ENCODE measurements around the gene COL5A1.
A peak's percentile ranks its signal among the peaks of the same experiment; 100 is the strongest.
"Not testable (repeated sequence)": the region's sequence is repeated elsewhere in the genome, so short reads cannot be mapped to it uniquely, and the experiment has no call there.

COL5A1 gene

DNA sequence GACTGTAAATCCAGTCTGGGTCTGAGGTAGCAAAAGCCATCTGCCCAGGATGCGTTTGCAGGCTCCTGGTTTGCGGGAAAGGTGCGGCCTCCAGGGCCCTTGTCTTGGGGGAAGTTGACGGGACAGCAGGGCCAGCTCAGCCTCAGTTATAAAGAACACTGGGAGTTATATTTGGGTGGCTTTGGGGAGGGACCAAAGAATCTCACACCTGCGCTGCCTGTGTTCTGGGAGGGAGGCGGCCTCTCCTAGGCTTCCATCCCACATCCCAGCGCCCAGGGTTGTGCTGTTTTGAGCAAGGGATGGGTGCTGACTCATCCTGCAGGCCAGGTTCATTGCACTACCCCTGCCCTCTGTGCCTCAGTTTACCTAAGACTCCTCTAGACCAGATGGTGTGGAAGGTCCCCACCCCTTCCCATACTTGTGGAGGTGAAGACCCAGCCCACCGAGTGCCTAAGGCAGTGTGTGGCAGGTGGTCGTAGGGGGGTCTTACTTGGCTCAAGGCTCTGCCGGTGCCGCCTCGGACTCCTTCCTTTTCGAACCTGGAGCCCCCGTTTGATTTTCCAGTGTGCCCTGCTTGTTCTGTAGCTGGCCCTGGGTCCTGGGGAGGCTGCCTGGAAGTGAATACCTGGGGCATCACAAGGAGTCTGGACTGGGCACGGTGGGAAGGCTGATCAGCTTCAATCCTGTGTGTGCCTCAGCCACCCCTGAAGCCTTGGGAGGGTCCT lies 199.7 kb downstream of the COL5A1 start:
- no peak for DNase-seq (ENCODE audit: insufficient read length, low spot score)
- no peak for FAIRE-seq

DNA sequence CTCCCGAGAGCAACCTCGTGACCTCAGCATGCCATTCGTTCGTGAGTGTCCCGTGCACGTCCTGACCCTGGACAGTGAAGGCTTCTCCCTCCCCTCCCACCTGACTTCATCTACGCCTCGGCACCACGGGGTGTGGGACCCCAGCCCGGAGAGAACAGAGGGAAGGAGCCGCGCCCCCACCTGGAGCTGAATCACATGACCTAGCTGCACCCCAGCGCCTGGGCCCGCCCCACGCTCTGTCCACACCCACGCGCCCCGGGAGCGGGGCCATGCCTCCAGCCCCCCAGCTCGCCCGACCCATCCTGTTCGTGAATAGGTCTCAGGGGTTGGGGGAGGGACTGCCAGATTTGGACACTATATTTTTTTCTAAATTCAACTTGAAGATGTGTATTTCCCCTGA lies 200.7 kb downstream of the COL5A1 start:
- no peak for FAIRE-seq

DNA sequence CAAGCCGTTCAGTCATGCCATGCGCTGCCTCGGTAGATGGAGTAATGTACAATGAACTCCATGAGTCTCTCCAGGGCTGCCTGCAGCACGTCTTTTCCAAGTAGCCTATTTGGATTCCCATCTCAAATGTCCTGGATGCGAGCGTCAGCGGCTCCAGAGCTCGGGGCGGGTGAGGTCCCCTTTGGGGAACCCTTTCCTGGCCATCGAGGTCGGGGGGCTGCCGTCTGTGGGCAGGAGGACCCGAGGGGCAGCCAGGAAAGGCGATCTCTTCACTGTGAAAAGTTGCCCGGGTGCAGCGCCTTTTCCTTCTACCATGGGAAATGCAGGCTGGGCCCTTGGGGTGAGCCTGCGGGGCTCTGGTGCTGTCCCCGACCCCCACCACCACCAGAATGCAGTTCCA lies 202.1 kb downstream of the COL5A1 start:
- no peak for FAIRE-seq

More for the DNA sequence above, 200.7 kb downstream of the COL5A1 start:
- no peak for DNase-seq (ENCODE audit: insufficient read length, low spot score)

DNA sequence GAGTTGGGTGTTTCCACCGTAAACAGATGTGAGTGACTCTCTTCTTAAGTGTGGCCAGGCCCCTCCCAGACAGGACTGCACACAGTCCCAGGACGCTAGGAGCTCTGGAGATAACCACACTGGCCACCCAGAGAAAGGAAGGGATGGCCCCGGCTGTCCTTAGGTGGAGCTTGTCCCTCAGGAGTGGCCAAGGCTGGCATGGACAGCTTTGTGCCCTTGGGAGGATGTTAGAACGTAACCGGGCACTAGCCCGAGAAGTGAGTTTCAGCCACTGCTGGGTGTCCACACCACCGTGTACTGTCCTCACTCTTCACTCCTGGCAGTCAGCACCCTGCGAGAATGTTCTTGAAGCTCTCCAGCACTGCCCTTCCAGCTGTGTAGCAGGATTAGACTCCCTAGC lies 203.2 kb downstream of the COL5A1 start:
- DNase-seq (ENCODE audit: insufficient read length, low spot score) (no peak), FAIRE-seq (no peak)

More for the DNA sequence above, 202.1 kb downstream of the COL5A1 start:
- DNase-seq (ENCODE audit: insufficient read length, low spot score), result no peak

DNA sequence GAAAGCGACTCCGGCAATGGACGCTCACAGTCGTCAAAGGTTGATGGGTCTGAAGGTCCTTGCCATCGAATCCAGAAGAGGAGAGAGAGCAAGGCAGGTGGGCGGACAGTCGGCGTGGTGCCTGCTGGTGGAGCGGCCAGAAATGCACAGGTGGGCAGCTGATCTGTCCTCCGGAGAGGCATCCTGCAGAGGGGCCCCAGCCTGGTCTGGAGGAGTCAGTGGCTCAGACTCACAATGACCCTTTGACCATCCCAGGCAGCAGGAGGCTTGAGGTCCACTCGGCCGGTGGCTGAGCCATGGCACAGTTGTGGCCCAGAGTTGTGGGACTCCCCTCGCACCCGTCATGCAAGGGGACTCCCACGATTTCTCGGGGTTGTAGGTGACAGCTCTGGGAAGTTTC lies 204.6 kb downstream of the COL5A1 start:
- FAIRE-seq, result no peak
- no peak for DNase-seq (ENCODE audit: insufficient read length, low spot score)

DNA sequence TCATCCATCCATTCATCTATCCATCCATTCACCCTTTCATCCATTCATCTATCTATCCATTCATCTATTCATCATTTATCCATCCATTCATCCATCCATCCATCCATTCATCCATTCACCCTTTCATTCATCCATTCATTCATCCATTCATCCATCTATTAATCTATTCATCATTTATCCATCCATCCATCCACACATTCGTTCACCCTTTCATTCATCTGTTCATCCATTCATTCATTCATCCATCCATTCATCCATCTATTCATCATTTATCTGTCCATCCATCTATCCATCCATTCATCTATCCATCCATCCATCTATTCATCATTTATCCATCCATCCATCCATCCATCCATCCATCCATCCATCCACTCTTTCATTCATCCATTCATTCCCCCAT lies 205.1 kb downstream of the COL5A1 start:
- FAIRE-seq, result no peak
- DNase-seq (ENCODE audit: insufficient read length, low spot score), result no peak

DNA sequence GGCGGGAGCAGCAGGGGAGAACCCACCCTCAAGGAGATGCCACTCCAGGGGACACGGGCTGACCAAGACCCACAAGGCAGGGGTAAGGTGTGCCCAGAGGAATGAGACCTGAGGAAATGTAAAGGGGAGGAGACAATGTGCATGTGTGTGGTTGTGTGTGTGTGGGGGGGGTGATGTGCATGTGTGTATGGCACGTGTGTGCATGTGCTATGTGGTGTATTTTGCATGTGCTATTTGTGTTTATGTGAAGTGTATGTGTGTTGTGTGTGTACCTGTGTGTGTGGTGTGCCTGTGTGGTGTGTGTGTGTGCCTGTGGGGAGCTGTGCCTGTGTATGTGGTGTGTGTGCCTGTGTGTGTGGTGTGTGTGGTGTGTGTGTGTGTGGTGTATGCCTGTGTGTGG lies 205.5 kb downstream of the COL5A1 start:
- FAIRE-seq, result peak; percentile 86
- DNase-seq (ENCODE audit: insufficient read length, low spot score), result no peak

DNA sequence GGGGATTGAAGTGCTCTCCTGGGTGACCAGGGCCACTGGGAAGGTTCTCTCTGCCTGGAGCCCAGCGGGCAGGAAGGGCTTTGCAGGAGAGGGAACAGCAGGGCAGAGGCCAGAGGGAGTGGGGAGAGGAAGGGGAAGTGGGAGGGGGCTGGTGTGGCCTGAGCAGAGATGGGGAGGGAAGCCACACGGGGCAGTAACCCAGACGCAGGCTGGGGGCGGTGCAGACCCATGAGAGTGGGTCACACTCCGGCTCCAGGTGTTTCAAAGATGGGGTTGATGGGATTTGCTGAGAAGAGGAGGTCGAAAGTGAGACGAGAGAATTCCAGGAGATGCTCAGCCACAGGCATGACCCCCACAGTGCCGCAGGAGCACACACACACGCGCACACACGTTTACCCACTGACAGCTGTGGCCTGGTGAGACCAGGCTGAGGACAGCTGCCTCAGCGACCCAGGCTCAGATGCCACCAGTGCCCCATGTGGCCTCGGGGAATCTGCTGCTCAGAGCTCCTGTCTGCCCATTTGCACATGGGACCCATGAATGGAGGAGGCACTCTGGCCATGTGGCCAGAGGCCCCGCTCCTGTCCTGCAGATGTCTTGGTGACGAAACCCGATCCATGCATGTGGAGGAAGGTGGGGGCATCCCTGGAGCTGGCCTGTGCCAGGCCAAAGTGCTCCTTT lies 206.3 kb downstream of the COL5A1 start:
- FAIRE-seq, result no peak
- no peak for DNase-seq (ENCODE audit: insufficient read length, low spot score)

DNA sequence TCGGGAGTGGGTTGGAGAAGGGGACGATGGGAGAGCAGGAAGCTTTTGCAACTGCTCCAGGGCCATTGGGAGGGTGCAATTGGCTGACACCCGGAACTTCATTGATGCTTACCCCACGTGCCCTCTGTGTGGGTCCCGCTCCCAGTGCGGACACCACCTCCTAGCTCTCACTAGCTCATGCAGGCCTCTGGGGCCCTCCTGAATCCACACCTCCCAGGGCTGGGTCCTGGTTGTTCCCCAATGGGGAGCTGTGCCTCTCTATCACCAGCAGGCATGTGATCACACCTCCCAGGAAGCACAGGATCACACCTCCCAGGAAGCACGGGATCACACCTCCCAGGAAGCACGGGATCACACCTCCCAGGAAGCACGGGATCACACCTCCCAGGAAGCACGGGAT lies 206.9 kb downstream of the COL5A1 start:
- DNase-seq (ENCODE audit: insufficient read length, low spot score) (no peak), FAIRE-seq (no peak)

DNA sequence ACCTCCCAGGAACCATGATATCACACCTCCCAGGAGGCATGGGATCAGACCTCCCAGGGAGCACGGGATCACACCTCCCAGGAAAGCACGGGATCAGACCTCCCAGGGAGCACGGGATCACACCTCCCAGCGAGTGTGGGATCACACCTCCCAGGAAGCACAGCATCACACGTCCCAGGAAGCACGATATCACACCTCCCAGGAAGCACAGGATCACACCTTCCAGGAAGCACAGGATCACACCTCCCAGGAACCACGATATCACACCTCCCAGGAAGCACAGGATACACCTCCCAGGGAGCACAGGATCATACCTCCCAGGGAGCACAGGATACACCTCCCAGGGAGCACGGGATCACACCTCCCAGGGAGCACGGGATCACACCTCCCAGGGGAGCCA lies 209.0 kb downstream of the COL5A1 start:
- DNase-seq (ENCODE audit: insufficient read length, low spot score) (no peak), FAIRE-seq (no peak)

DNA sequence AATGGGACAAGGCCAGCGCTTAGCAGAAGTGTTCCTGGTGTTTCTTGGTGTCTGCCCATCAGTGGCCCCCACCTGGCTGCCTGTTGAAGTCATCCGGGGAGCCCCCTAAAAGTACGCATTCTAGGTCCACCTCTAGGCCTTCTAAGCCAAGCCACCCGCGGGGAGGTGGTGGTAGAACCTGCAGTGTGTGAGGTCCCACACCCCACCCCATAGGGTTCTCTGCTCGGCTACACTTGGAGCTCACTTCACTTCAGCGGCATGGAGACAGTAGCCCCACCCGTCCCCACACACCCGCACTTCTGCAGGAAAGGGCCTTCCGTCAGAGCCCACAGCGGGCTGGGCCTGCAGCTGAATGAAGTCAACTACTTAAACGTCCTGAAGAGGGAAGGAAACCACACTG lies 209.4 kb downstream of the COL5A1 start:
- FAIRE-seq, result no peak

DNA sequence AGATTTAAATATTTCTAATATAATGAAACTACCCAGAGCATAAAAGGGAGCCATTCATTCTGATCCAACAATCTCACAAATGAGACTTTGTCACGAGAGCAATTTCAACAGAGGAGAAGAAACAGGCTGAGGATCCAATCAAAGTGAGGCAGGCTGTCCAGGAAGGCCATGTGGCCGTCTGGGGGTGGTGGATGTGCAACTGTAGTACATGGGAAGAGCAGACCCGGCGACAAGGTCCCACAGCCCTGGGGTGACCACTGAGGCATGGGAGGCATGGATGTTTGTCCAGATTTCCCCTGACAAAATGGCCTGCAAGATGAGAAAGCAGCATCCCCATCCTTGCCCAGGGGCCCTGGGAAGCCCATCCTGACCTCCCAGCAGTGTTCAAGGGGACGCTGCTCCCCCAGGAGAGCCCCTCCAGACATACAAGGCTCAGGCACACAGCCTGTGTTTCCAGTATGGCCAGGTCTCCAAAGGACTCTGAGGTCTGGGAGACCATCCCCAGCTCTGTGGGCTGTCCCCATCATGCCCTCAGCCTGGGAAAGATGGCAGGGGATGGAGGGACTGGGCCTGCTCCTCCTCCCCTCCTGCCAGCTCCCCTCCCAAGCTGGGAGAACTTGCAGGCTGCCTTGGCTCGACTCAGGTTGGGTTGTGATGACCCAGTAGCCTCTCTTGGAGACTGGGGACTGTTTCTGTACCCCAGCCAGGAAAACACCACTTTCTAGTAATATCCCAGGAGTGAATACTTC lies 211.5 kb downstream of the COL5A1 start:
- FAIRE-seq (no peak), DNase-seq (ENCODE audit: insufficient read length, low spot score) (no peak)

More for the DNA sequence above, 209.4 kb downstream of the COL5A1 start:
- no peak for DNase-seq (ENCODE audit: insufficient read length, low spot score)

DNA sequence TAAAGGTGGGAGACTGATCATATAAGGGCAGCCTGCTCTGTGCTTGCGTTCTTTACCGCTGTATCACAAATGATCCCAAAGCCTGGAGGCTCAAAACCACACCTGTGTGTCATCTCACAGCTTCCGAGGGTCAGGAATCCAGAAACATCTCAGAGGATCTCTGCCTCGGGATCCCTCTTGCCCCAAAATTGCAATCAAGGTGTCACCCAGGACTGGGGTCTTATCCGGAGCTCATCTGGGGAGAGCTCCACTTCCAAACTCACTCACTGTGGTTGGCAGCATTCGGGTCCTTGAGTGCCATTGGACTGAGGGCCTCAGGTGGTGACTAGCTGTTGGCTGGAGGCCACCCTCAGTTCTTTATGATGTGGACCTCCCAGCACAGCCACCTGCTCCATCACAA lies 212.3 kb downstream of the COL5A1 start:
- no peak for FAIRE-seq

DNA sequence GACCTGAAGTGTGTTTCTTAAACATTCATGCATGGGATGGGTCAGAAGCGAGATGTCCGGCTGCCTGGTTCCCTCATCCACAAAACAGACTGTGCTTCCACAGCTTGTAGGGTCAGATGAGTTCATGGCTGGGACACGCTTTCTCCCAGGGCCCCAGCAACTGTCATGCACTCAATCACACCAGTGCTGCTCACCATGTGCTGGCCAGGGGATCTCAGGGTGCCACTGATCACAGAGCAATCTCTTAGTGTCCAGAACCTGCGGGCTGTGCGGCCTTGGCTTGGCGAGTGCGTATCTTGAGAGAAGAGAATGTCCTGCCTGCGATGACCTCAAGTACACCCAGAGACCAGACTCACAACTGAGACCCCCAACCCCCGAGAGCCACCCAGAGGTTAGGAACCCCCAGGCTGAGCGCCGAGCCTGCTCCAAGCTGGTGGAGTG lies 213.0 kb downstream of the COL5A1 start:
- no peak for DNase-seq (ENCODE audit: insufficient read length, low spot score)
- FAIRE-seq, result no peak

More for the DNA sequence above, 212.3 kb downstream of the COL5A1 start:
- no peak for DNase-seq (ENCODE audit: insufficient read length, low spot score)

DNA sequence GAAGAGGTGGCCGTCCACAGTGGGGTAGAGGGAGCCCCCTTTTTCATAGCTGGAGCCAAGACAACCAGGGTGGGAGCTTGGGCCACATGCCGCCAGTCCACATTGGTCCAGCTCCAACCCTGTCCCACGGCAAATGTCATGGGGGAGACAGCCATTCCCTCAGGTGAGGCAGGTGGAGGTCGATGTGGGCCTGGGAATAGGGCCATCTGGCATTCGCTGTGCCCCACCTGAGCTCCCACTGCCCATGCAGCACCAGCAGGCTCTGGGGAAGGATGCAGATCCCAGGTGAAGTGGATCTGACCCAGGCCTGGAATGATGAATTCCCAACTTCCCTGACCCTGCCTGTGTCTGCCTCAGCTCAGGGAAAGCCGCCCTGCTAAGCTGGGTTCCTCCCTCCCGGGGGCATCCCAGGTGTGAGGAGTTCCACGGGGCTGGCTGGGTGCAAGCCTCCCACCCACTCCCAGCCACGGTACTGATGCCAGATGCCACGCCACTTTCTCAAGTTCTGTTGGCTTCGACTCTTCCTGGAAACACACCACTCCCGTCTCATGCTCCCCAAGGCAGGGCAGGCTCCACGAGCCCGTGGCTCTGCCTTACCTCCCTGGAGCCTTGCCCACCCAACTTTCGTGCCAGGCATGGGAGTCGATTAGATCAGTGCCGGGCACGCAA lies 213.8 kb downstream of the COL5A1 start:
- no peak for FAIRE-seq
- no peak for DNase-seq (ENCODE audit: insufficient read length, low spot score)

DNA sequence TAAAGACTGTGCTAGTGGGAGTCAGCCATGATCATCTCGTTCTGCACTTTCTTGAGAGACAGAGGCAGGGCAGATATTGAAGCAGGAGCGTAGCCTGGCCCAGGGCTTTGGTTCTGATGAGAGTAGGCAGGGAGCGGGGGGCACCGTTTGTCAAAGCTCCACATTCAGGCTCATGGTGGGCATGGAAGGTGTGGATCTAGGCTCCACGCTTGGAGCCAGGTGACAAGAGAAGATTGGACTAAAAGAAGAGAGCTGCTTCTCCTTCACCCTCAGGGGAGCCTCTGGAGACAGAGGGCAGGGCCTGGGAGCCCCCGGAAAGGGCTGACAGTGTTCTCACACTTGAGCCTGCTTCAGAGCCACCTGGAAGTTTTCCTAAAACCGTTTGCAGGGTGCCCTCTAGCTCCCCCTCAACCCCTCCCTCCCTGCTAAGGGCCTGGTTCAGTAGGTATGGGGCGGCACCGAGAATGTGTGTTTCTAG lies 214.3 kb downstream of the COL5A1 start:
- FAIRE-seq, result no peak
- DNase-seq (ENCODE audit: insufficient read length, low spot score), result no peak

DNA sequence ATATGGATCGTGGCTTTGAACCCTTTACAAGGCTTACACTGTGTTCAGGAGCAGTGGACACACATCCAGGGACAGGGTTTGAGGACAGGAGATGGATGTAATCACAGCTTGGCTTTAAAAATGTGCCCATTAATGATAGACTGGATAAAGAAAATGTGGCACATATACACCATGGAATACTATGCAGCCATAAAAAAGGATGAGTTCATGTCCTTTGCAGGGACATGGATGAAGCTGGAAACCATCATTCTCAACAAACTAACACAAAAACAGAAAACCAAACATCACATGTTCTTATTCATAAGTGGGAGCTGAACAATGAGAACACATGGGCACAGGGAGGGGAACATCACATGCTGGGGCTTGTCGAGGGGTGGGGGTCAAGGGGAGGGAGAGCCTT lies 215.8 kb downstream of the COL5A1 start:
- DNase-seq (ENCODE audit: insufficient read length, low spot score); FAIRE-seq: not testable (repeated sequence)

DNA sequence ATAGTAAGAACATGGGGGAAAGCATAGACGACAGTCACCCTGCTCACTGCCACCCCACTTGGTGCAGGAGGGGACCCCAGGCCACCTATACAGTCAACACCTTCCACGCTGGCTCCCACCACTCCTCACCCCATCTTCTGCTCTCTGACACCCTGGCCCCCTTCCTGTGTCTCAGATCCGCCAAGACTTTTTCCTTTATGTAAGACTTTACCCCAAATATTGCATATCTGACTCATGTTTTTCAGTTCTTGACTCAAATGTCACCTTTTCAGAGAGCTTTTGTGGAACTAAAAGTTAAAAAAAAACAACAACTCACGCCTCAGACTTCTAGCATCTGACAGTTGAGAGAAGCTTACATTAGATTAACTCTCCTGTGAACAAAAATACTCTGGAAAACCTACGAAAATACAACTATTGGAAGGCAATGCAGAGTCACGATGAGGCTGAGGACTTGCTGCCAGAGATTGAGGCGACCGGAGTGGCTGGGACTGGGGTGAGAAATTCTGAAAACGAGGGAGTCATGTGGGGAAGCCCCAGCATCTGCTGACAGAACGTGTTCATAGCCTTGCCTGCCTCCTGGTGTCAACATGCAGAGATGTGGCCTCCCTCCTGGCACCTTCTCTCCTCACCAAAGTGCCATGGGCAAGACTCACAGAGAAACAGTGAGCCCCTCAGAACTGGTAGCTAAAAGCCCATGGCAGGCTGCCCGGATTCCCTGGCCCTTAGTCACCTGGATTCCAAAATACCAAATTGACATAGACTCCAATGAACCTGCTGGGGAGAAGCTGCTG lies 216.6 kb downstream of the COL5A1 start:
- DNase-seq (ENCODE audit: insufficient read length, low spot score) (peak; percentile 26), FAIRE-seq (no peak)

DNA sequence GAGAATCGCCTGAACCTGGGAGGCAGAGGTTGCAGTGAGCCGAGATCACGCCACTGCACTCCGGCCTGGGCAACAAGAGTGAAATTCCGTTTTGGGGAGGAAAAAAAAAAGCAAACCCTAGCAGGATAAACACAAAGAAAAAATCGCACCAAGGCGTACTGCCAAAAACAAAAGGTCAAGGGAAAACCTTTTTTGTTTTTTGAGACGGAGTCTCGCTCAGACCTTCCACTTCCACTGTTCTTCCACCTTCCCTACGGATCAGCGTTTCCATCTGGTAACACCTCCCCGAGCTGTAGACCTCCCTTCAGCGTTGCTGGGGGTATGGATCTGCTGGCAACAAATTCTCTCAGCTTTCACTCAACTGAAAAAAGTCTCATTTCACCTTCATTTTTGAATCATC lies 218.9 kb downstream of the COL5A1 start:
- DNase-seq (ENCODE audit: insufficient read length, low spot score) (no peak), FAIRE-seq (no peak)
